ENCODE data around the gene GFOD1.

DNA sequence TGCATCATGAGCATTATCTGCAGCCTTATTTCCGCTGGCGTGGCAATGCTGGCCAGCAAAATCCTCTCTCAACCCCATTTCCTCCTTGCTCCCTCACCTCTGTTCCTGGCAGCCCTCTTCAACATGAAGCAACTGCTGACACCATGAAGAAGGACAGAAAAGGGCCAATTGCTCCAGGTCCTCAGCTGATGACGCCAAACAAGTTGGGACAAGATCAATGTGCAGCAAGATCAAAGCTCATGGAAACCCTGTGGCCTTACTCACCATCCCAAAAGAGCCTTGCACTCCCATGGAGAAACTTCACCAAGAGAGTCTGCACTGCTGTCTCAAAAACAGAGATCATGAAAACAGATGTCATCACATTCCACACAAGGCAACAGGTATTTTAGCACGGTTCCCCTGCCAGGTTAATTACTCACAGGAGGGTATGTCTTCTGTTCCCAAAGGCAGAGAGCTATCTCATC, 7.4 kb downstream of the GFOD1 start:
- TF ChIP-seq, protein P1, sequence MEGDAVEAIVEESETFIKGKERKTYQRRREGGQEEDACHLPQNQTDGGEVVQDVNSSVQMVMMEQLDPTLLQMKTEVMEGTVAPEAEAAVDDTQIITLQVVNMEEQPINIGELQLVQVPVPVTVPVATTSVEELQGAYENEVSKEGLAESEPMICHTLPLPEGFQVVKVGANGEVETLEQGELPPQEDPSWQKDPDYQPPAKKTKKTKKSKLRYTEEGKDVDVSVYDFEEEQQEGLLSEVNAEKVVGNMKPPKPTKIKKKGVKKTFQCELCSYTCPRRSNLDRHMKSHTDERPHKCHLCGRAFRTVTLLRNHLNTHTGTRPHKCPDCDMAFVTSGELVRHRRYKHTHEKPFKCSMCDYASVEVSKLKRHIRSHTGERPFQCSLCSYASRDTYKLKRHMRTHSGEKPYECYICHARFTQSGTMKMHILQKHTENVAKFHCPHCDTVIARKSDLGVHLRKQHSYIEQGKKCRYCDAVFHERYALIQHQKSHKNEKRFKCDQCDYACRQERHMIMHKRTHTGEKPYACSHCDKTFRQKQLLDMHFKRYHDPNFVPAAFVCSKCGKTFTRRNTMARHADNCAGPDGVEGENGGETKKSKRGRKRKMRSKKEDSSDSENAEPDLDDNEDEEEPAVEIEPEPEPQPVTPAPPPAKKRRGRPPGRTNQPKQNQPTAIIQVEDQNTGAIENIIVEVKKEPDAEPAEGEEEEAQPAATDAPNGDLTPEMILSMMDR (IDR thresholded peaks at IDR 0.05; ENCODE audit: poor library complexity, severe bottlenecking), result no peak
- TF ChIP-seq POLR2AphosphoS5 (IDR thresholded peaks at IDR 0.05) (no peak), SMC3 (conservative IDR thresholded peaks at IDR 0.05; ENCODE audit: poor library complexity) (no peak), EZH2 (IDR thresholded peaks at IDR 0.05; ENCODE audit: borderline replicate concordance, insufficient read depth, low read length, poor library complexity, severe bottlenecking) (no peak), EP300 (conservative IDR thresholded peaks at IDR 0.05; ENCODE audit: poor library complexity, severe bottlenecking) (no peak)
